Nephron (organoid): Measurements from ENCODE around the gene S100PBP.

Experiments used
- H3K27ac Mint-ChIP-seq, 3 experiments: 2 replicates each; pipeline ENCODE4 v1.8.0; 2020; ENCODE audit warnings: mixed read lengths in 3 of 3, mild to moderate bottlenecking in 2 of 3, moderate library complexity in 1 of 3
- H3K27me3 Mint-ChIP-seq: 2 replicates; pipeline ENCODE4 v1.8.0; 2021; ENCODE audit warnings: low read depth, mild to moderate bottlenecking, moderate library complexity, mixed read lengths
- H3K36me3 Mint-ChIP-seq: 2 replicates; pipeline ENCODE4 v1.8.0; 2020; ENCODE audit warnings: low read depth, mixed read lengths
- H3K4me1 Mint-ChIP-seq: 2 replicates; pipeline ENCODE4 v1.8.0; 2020; ENCODE audit warnings: mixed read lengths
- H3K4me3 Mint-ChIP-seq, 3 experiments: 2 replicates each; pipeline ENCODE4 v1.8.0; 2020; ENCODE audit warnings: mild to moderate bottlenecking in 3 of 3, mixed read lengths in 3 of 3, moderate library complexity in 2 of 3
- H3K9me3 Mint-ChIP-seq: 2 replicates; pipeline ENCODE4 v1.8.0; 2020; ENCODE audit warnings: mixed read lengths
- TF ChIP-seq, protein P1 (sequence below), 3 experiments: fragments of 200-600 bp; sonication (generic); IDR thresholded peaks; one replicate each; pipeline ENCODE4 v1.5.0; 2021; ENCODE audit warnings: antibody characterized with exemption in 3 of 3; ENCODE audit not compliant: unreplicated experiment in 3 of 3

The S100PBP gene

DNA sequence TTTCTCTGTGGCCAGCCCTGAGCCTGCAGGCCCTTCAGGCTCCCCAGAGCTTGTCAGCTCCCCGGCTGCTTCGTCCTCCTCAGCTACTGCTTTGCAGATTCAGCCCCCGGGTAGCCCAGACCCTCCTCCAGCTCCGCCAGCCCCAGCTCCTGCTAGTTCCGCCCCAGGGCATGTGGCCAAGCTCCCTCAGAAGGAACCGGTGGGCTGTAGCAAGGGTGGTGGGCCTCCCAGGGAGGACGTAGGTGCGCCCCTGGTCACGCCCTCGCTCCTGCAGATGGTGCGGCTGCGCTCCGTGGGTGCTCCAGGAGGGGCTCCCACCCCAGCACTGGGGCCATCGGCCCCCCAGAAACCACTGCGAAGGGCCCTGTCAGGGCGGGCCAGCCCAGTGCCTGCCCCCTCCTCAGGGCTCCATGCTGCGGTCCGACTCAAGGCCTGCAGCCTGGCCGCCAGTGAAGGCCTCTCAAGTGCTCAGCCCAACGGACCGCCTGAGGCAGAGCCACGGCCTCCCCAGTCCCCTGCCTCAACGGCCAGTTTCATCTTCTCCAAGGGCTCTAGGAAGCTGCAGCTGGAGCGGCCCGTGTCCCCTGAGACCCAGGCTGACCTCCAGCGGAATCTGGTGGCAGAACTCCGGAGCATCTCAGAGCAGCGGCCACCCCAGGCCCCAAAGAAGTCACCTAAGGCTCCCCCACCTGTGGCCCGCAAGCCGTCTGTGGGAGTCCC, 45.7 kb upstream of the S100PBP start:
- Mint-ChIP-seq H3K27ac (no peak overlapping the region), H3K4me3 (no peak overlapping the region), H3K9me3 (no peaks in the 10 kb centered on the region), H3K27me3 (no peaks in the 10 kb centered on the region), H3K36me3 (peaks cover 33% of the 10 kb centered on the region), H3K4me1 (peaks cover 56% of the 10 kb centered on the region)
- TF ChIP-seq, protein P1, sequence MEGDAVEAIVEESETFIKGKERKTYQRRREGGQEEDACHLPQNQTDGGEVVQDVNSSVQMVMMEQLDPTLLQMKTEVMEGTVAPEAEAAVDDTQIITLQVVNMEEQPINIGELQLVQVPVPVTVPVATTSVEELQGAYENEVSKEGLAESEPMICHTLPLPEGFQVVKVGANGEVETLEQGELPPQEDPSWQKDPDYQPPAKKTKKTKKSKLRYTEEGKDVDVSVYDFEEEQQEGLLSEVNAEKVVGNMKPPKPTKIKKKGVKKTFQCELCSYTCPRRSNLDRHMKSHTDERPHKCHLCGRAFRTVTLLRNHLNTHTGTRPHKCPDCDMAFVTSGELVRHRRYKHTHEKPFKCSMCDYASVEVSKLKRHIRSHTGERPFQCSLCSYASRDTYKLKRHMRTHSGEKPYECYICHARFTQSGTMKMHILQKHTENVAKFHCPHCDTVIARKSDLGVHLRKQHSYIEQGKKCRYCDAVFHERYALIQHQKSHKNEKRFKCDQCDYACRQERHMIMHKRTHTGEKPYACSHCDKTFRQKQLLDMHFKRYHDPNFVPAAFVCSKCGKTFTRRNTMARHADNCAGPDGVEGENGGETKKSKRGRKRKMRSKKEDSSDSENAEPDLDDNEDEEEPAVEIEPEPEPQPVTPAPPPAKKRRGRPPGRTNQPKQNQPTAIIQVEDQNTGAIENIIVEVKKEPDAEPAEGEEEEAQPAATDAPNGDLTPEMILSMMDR (IDR thresholded peaks at IDR 0.05; ENCODE audit: unreplicated experiment in 3 of 3): no peak

DNA sequence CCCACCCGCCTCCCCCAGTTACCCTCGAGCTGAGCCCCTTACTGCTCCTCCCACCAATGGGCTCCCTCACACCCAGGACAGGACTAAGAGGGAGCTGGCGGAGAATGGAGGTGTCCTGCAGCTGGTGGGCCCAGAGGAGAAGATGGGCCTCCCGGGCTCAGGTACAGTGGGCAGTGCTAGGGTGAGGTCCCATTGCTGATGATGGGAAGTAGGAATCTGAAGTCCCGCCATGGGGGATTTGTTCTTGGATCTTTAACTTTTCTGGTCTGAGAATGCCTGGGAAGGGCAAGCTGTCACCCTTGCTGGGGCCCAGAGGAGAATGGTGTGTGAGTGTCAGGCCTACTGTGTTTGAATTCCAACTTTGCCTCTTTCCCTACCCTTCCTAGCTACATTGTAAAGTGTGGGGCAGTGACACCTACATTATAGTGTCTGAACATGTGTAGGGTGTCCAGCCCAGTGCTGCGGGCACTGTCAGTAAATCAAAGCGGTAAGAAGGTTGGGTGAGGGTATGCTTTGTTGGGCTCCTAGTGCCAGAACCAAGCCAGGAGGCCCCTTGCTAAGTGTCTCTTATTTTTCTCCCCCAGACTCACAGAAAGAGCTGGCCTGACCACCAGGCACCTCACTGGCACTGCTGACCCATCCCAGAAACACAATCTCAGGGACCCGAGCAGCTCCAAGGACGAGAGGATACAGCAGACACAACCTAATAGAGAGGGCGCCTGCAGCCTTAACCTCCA, 45.0 kb upstream of the S100PBP start:
- Mint-ChIP-seq H3K27ac (peak overlapping the region; percentile 66 to 72 (median 66)), H3K4me1 (peaks cover 49% of the 10 kb centered on the region), H3K9me3 (no peaks in the 10 kb centered on the region)

DNA sequence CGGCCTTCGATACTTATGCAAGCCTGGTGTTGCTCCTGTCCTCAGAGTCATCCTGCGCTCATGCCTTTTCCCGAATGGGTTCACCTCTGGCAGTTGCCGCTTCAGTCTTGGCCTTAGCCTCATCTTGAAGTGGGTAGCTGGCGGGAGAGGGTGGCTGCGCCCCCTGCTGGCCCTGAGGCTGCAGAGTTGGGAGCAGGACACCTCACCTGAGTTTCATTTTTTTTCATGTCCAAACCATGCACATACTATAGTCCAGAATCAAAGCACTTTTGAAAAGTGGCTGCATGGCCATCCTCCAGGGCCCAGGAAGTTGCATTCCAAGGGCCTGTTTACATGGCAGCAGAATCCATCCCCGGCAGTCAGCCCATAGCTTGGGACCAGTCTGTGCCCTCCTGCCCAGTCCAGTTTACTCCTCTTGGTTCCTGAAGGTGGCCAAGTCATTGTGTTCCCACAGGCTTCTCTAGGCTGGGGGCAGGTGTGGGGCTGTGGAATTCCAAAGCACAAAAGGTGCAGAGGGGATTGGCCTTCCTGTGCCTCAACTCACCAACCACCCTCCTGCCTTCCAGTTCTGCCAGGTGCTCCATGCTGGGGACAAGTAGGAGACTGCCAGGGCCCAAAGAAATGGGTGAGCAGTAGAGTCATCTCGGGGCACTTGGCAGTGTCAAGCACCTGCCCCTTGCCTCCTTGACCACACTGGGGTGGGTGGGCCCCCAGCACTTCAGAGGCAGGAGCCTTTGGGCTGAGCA, 44.3 kb upstream of the S100PBP start:
- Mint-ChIP-seq H3K36me3 (peaks cover 37% of the 10 kb centered on the region), H3K9me3 (no peaks in the 10 kb centered on the region), H3K4me1 (peaks cover 41% of the 10 kb centered on the region), H3K4me3 (peak overlapping the region in 1 of 3 experiments; percentile 4), H3K27ac (peak overlapping the region; percentile 38 to 72 (median 66)), H3K27me3 (no peaks in the 10 kb centered on the region)
- TF ChIP-seq, protein P1 (IDR thresholded peaks at IDR 0.05; ENCODE audit: unreplicated experiment in 3 of 3): peak; percentile 81 to 93 (median 91)

More for the DNA sequence above, 45.0 kb upstream of the S100PBP start:
- H3K36me3 Mint-ChIP-seq: peaks cover 33% of the 10 kb centered on the region
- TF ChIP-seq, protein P1 (IDR thresholded peaks at IDR 0.05; ENCODE audit: unreplicated experiment in 3 of 3): no peak
- H3K27me3 Mint-ChIP-seq: no peaks in the 10 kb centered on the region
- no peak overlapping the region for H3K4me3 Mint-ChIP-seq

DNA sequence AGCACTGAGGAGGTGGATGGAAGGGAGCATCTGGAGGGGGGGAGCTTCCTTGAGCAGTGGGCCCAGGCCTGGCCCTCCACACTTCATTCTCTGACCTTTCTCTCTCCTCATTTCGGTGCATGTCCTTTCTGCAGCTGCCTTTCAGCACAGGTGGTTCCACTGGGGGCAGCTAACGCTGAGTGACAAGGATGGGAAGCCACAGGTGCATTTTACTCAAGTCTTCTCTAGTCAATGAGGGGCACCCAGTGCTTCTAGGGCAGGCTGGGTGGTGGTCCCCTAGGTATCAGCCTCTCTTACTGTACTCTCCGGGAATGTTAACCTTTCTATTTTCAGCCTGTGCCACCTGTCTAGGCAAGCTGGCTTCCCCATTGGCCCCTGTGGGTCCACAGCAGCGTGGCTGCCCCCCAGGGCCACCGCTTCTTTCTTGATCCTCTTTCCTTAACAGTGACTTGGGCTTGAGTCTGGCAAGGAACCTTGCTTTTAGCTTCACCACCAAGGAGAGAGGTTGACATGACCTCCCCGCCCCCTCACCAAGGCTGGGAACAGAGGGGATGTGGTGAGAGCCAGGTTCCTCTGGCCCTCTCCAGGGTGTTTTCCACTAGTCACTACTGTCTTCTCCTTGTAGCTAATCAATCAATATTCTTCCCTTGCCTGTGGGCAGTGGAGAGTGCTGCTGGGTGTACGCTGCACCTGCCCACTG, 43.5 kb upstream of the S100PBP start:
- Mint-ChIP-seq H3K4me1 (peaks cover 40% of the 10 kb centered on the region), H3K4me3 (no peak overlapping the region), H3K27me3 (no peaks in the 10 kb centered on the region), H3K27ac (peak overlapping the region; percentile 43 to 69 (median 68)), H3K36me3 (peaks cover 35% of the 10 kb centered on the region), H3K9me3 (no peaks in the 10 kb centered on the region)
- TF ChIP-seq, protein P1 (IDR thresholded peaks at IDR 0.05; ENCODE audit: unreplicated experiment in 3 of 3): no peak

DNA sequence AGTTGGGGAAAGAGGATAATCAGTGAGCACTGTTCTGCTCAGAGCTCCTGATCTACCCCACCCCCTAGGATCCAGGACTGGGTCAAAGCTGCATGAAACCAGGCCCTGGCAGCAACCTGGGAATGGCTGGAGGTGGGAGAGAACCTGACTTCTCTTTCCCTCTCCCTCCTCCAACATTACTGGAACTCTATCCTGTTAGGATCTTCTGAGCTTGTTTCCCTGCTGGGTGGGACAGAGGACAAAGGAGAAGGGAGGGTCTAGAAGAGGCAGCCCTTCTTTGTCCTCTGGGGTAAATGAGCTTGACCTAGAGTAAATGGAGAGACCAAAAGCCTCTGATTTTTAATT, 43.0 kb upstream of the S100PBP start:
- no peaks in the 10 kb centered on the region for H3K27me3 Mint-ChIP-seq

More for the DNA sequence above, 43.0 kb upstream of the S100PBP start:
- Mint-ChIP-seq H3K4me1 (peaks cover 37% of the 10 kb centered on the region), H3K27ac (peak overlapping the region; percentile 43 to 69 (median 68)), H3K36me3 (peaks cover 37% of the 10 kb centered on the region), H3K4me3 (no peak overlapping the region), H3K9me3 (no peaks in the 10 kb centered on the region)
- TF ChIP-seq, protein P1 (IDR thresholded peaks at IDR 0.05; ENCODE audit: unreplicated experiment in 3 of 3): no peak
